WTC11 (cell line): ENCODE data around the gene KY. TPM values are rescaled to one million over a fixed set of nuclear protein-coding genes. Genes with fewer than 3 reads are reported as not detected.

ENCODE experiments used
- ATAC-seq: fragments of 200-7000 bp; cut with Tn5 transposase; 2 replicates; pipeline ENCODE4 v1.10.0; 2021; ENCODE audit warnings: mild to moderate bottlenecking, moderate library complexity
- CTCF ChIA-PET: fragments of 300-600 bp; sonication (Branson Sonifier 250); formaldehyde crosslinking; loops from one replicate; lab custom pipeline; 2021; ENCODE audit warnings: antibody characterized with exemption; lab: Charles Lee
- POLR2A ChIA-PET: fragments of 350-600 bp; sonication (Branson Sonifier 250); formaldehyde crosslinking; loops from one replicate; lab custom pipeline; 2021; ENCODE audit warnings: antibody characterized with exemption; lab: Charles Lee
- DNase-seq: peaks from one replicate; pipeline ENCODE4 v3.0.0; 2021; ENCODE audit warnings: low spot score
- H3K27ac Mint-ChIP-seq: 2 replicates; pipeline ENCODE4 v1.8.0; 2021; ENCODE audit warnings: mixed read lengths
- H3K27me3 Mint-ChIP-seq: 2 replicates; pipeline ENCODE4 v1.8.0; 2021; ENCODE audit warnings: low read depth, mild to moderate bottlenecking, moderate library complexity, mixed read lengths
- H3K36me3 Mint-ChIP-seq: 2 replicates; pipeline ENCODE4 v1.8.0; 2021; ENCODE audit warnings: mixed read lengths
- H3K4me1 Mint-ChIP-seq: 2 replicates; pipeline ENCODE4 v1.8.0; 2022; ENCODE audit warnings: mixed read lengths
- H3K4me3 Mint-ChIP-seq: 2 replicates; pipeline ENCODE4 v1.8.0; 2021; ENCODE audit warnings: mild to moderate bottlenecking, moderate library complexity, mixed read lengths
- H3K9me3 Mint-ChIP-seq: 2 replicates; pipeline ENCODE4 v1.8.0; 2021; ENCODE audit warnings: mixed read lengths
- ATF6 ChIP-seq: sonication (generic); formaldehyde crosslinking; IDR thresholded peaks from 2 replicates; pipeline ENCODE4 v1.8.1; 2023; ENCODE audit warnings: mild to moderate bottlenecking, missing genetic modification reagents
- CREM ChIP-seq: sonication (generic); formaldehyde crosslinking; IDR thresholded peaks from 2 replicates; pipeline ENCODE4 v1.8.1; 2022; ENCODE audit warnings: mild to moderate bottlenecking, missing genetic modification reagents, moderate library complexity
- FOXP1 ChIP-seq: sonication (generic); formaldehyde crosslinking; IDR thresholded peaks from 2 replicates; pipeline ENCODE4 v1.8.0; 2022; ENCODE audit warnings: missing genetic modification reagents, mild to moderate bottlenecking, moderate library complexity, borderline replicate concordance
- GABPB1 ChIP-seq: sonication (generic); formaldehyde crosslinking; IDR thresholded peaks from 2 replicates; pipeline ENCODE4 v1.8.1; 2023; ENCODE audit warnings: mild to moderate bottlenecking, missing genetic modification reagents
- HMGXB4 ChIP-seq: sonication (generic); formaldehyde crosslinking; IDR thresholded peaks from 2 replicates; pipeline ENCODE4 v1.8.1; 2023; ENCODE audit warnings: mild to moderate bottlenecking, moderate library complexity, missing genetic modification reagents
- JAZF1 ChIP-seq: fragments of 250-450 bp; sonication (Bioruptor Pico); IDR thresholded peaks from 2 replicates; pipeline ENCODE4 v1.9.0; 2021; ENCODE audit warnings: moderate library complexity, mild to moderate bottlenecking, inconsistent platforms
- JUN ChIP-seq: sonication (generic); formaldehyde crosslinking; IDR thresholded peaks from 2 replicates; pipeline ENCODE4 v1.8.0; 2023; ENCODE audit warnings: mild to moderate bottlenecking, missing genetic modification reagents
- KAT7 ChIP-seq: sonication (generic); formaldehyde crosslinking; IDR thresholded peaks from 2 replicates; pipeline ENCODE4 v1.8.1; 2023; ENCODE audit warnings: missing genetic modification reagents, mild to moderate bottlenecking, borderline replicate concordance
- MAX ChIP-seq: sonication (generic); formaldehyde crosslinking; IDR thresholded peaks from 2 replicates; pipeline ENCODE4 v1.8.0; 2022; ENCODE audit warnings: mild to moderate bottlenecking, missing genetic modification reagents
- USF1 ChIP-seq: sonication (generic); formaldehyde crosslinking; IDR thresholded peaks from 2 replicates; pipeline ENCODE4 v1.8.0; 2022; ENCODE audit warnings: mild to moderate bottlenecking, missing genetic modification reagents
- ZBTB43 ChIP-seq: sonication (generic); formaldehyde crosslinking; IDR thresholded peaks from 2 replicates; pipeline ENCODE4 v1.8.1; 2023; ENCODE audit warnings: mild to moderate bottlenecking, missing genetic modification reagents
- ZNF416 ChIP-seq: fragments of 250-450 bp; sonication (Bioruptor Pico); IDR thresholded peaks from 2 replicates; pipeline ENCODE4 v1.9.0; 2021; ENCODE audit warnings: mild to moderate bottlenecking, inconsistent platforms
- total RNA-seq: library from RNA; stranded (reverse); gene quantifications from 3 replicates; pipeline ENCODE4 v1.2.3, GENCODE V29; 2021

KY gene
- total RNA-seq, 1 experiment from 2014 or later: not detected

- no peak for TF ChIP-seq ATF6 (CRISPR knock-in tag)
- no peak for TF ChIP-seq GABPB1 (CRISPR knock-in tag)
- no peak for TF ChIP-seq ZNF416 (CRISPR knock-in tag)
- TF ChIP-seq CREM (CRISPR knock-in tag): no peak
- no peak for TF ChIP-seq JAZF1
- TF ChIP-seq ZBTB43 (CRISPR knock-in tag): no peak
- no peak for TF ChIP-seq JUN (CRISPR knock-in tag)
- no peak for TF ChIP-seq KAT7
- CTCF ChIA-PET: interaction anchor here (1.1 to 7.1 kb wide), 4 partner anchors 8 to 110 kb away, joined by 3 to 60 read pairs (median 12); no protein-coding TSS in a partner anchor
- H3K27ac Mint-ChIP-seq: no peak overlapping the region
- no peaks in the 10 kb centered on the region for H3K9me3 Mint-ChIP-seq
- no peak overlapping the region for H3K4me3 Mint-ChIP-seq
- DNase-seq: no peak
- peaks cover 20% of the 10 kb centered on the region for H3K4me1 Mint-ChIP-seq
- H3K27me3 Mint-ChIP-seq: peaks cover 71% of the 10 kb centered on the region
- POLR2A ChIA-PET: no interaction called here
- peak; percentile 14 for ATAC-seq
- no peaks in the 10 kb centered on the region for H3K36me3 Mint-ChIP-seq
Measured at GRCh38 chr3:134644731-134645514, 5.9 kb downstream of the KY start.

GRCh38 chr3:134643150-134643675 lies 7.6 kb downstream of the KY start:
- ChIA-PET POLR2A (no interaction called here), CTCF (interaction anchor here (1.0 to 7.1 kb wide), 2 partner anchors 10 to 41 kb away, joined by 3 to 60 read pairs; no protein-coding TSS in a partner anchor)
- H3K4me3 Mint-ChIP-seq: no peak overlapping the region
- ATAC-seq (no peak), DNase-seq (no peak)
- H3K36me3 Mint-ChIP-seq: no peaks in the 10 kb centered on the region
- H3K27me3 Mint-ChIP-seq: peaks cover 54% of the 10 kb centered on the region
- no peaks in the 10 kb centered on the region for H3K9me3 Mint-ChIP-seq
- no peak overlapping the region for H3K27ac Mint-ChIP-seq
- TF ChIP-seq HMGXB4 (CRISPR knock-in tag): no peak
- peaks cover 20% of the 10 kb centered on the region for H3K4me1 Mint-ChIP-seq

- no peak overlapping the region for H3K27ac Mint-ChIP-seq
- H3K4me1 Mint-ChIP-seq: peaks cover 25% of the 10 kb centered on the region
- POLR2A ChIA-PET: no interaction called here
- CTCF ChIA-PET: interaction anchor here (1.0 to 7.1 kb wide), 2 partner anchors 10 to 41 kb away, joined by 3 to 60 read pairs; no protein-coding TSS in a partner anchor
- ATAC-seq (peak; percentile 25), DNase-seq (no peak)
- 0 out of 2 replicates have a peak, but pooled peaks have one; percentile 19 for TF ChIP-seq USF1 (CRISPR knock-in tag)
- no peak for TF ChIP-seq MAX (CRISPR knock-in tag)
- TF ChIP-seq FOXP1 (CRISPR knock-in tag): no peak
- no peaks in the 10 kb centered on the region for H3K36me3 Mint-ChIP-seq
- H3K4me3 Mint-ChIP-seq: no peak overlapping the region
- H3K9me3 Mint-ChIP-seq: no peaks in the 10 kb centered on the region
- H3K27me3 Mint-ChIP-seq: peaks cover 48% of the 10 kb centered on the region
Measured at GRCh38 chr3:134642445-134643149, 8.2 kb downstream of the KY start.
